OCI-LY1 (cell line): ENCODE measurements around the gene AP3D1.
A peak's percentile ranks its signal among the peaks of the same experiment; 100 is the strongest.

ENCODE experiments used
- H2AFZ ChIP-seq: fragments of 200-600 bp; sonication (generic), shearing (Covaris generic); 2 replicates; pipeline ENCODE4 v1.6.0; 2014; ENCODE audit warnings: antibody characterized with exemption, mild to moderate bottlenecking, low read length
- H3F3A ChIP-seq: fragments of 200-600 bp; sonication (generic), shearing (Covaris generic); 2 replicates; pipeline ENCODE4 v1.6.0; 2014; ENCODE audit warnings: mild to moderate bottlenecking, antibody characterized with exemption, low read length, moderate library complexity; ENCODE audit not compliant: insufficient read depth
- H3K27ac ChIP-seq: fragments of 200-600 bp; sonication (generic); 2 replicates; pipeline ENCODE4 v1.5.1; 2014; ENCODE audit warnings: low read length, mixed run types, mild to moderate bottlenecking, low read depth; ENCODE audit not compliant: poor library complexity, severe bottlenecking
- H3K27me3 ChIP-seq: fragments of 200-600 bp; sonication (generic); 2 replicates; pipeline ENCODE4 v1.6.0; 2014; ENCODE audit warnings: antibody characterized with exemption, mild to moderate bottlenecking, low read length, moderate library complexity; ENCODE audit not compliant: insufficient read depth
- H3K36me3 ChIP-seq: fragments of 200-600 bp; sonication (generic); 2 replicates; pipeline ENCODE4 v1.6.1; 2014; ENCODE audit warnings: mild to moderate bottlenecking, antibody characterized with exemption, low read length, moderate library complexity, mixed read lengths; ENCODE audit not compliant: insufficient read depth
- H3K4me1 ChIP-seq: fragments of 200-600 bp; sonication (generic); 2 replicates; pipeline ENCODE4 v1.5.1; 2014; ENCODE audit warnings: mild to moderate bottlenecking, low read length, moderate library complexity; ENCODE audit not compliant: insufficient read depth, severe bottlenecking
- H3K4me2 ChIP-seq: fragments of 200-600 bp; sonication (generic), shearing (Covaris generic); 2 replicates; pipeline ENCODE4 v1.6.1; 2014; ENCODE audit warnings: low read length
- H3K4me3 ChIP-seq: fragments of 200-600 bp; sonication (generic); 2 replicates; pipeline ENCODE4 v1.5.1; 2014; ENCODE audit warnings: low read length, low read depth, mild to moderate bottlenecking, mixed read lengths; ENCODE audit not compliant: poor library complexity, severe bottlenecking
- H3K79me2 ChIP-seq: fragments of 200-600 bp; shearing (Covaris generic); 2 replicates; pipeline ENCODE4 v1.6.1; 2016; ENCODE audit warnings: mixed run types, low read length, mixed read lengths; ENCODE audit not compliant: insufficient read depth
- H3K9ac ChIP-seq: fragments of 200-600 bp; sonication (generic), shearing (Covaris generic); 2 replicates; pipeline ENCODE4 v1.6.1; 2014; ENCODE audit warnings: mild to moderate bottlenecking, low read length, mixed read lengths
- H3K9me2 ChIP-seq: fragments of 200-600 bp; sonication (generic), shearing (Covaris generic); 2 replicates; pipeline ENCODE4 v1.6.1; 2014; ENCODE audit warnings: low read depth, mild to moderate bottlenecking, low read length, mixed read lengths
- H3K9me3 ChIP-seq: fragments of 200-600 bp; shearing (Covaris generic); 2 replicates; pipeline ENCODE4 v1.6.1; 2014; ENCODE audit warnings: low read length, mixed read lengths
- H4K20me1 ChIP-seq: fragments of 200-600 bp; sonication (generic), shearing (Covaris generic); 2 replicates; pipeline ENCODE4 v1.6.0; 2016; ENCODE audit warnings: mild to moderate bottlenecking, low read length; ENCODE audit not compliant: insufficient read depth
- CTCF ChIP-seq: fragments of 200-600 bp; sonication (generic), shearing (Covaris generic); IDR thresholded peaks from 2 replicates; pipeline ENCODE4 v1.5.1; 2017; ENCODE audit warnings: mild to moderate bottlenecking, antibody characterized with exemption, low read length, moderate library complexity, mixed read lengths
- EZH2 ChIP-seq: fragments of 200-600 bp; sonication (generic), shearing (Covaris generic); IDR thresholded peaks from 2 replicates; pipeline ENCODE4 v1.8.0; 2017; ENCODE audit warnings: borderline replicate concordance, mixed run types, mild to moderate bottlenecking, antibody characterized with exemption, low read length, moderate library complexity, mixed read lengths

Gene AP3D1

GRCh38 chr19:2057484-2058469 is 93.6 kb downstream of the AP3D1 start:
- no peaks in the 10 kb centered on the region for H3K36me3 ChIP-seq
- H3K9me3 ChIP-seq: no peaks in the 10 kb centered on the region
- H4K20me1 ChIP-seq: no peaks in the 10 kb centered on the region
- no peaks in the 10 kb centered on the region for H3K79me2 ChIP-seq
- H3K9me2 ChIP-seq: no peaks in the 10 kb centered on the region
- H3K4me2 ChIP-seq: no peak overlapping the region
- no peaks in the 10 kb centered on the region for H3F3A ChIP-seq
- H3K27ac ChIP-seq: peak overlapping the region; percentile 81
- H3K9ac ChIP-seq: no peak overlapping the region
- no peaks in the 10 kb centered on the region for H3K27me3 ChIP-seq
- H3K4me1 ChIP-seq: peaks cover 50% of the 10 kb centered on the region
- TF ChIP-seq EZH2: no peak
- no peak for TF ChIP-seq CTCF
- no peak overlapping the region for H3K4me3 ChIP-seq
- no peak overlapping the region for H2AFZ ChIP-seq

DNA sequence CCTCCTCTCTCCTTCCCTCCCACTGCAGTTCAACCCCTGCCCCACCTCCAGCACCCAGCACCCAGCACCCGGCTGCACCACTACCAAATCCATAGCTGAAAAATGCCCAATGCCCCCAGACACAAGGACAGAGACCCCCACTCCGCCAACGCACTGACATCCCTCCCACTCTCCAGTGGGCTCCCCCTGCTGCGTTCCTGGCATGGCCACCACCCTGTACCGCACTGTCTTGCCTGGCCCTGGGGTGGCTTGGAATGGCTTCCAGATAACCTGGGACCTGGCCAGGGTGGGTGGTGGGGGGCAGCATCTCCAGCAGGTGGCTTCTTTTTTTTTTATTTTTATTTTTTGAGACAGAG is 94.6 kb downstream of the AP3D1 start:
- no peak overlapping the region; the same call in 1 of the 2 replicates for H3K4me2 ChIP-seq
- peaks cover 52% of the 10 kb centered on the region for H3K4me1 ChIP-seq
- H3K9me3 ChIP-seq: no peaks in the 10 kb centered on the region

More for the DNA sequence above, 94.6 kb downstream of the AP3D1 start:
- H3F3A ChIP-seq: no peaks in the 10 kb centered on the region
- H3K27me3 ChIP-seq: no peaks in the 10 kb centered on the region
- peak overlapping the region; percentile 81 for H3K27ac ChIP-seq
- TF ChIP-seq EZH2 (no peak), CTCF (no peak)
- no peak overlapping the region for H3K9ac ChIP-seq
- no peaks in the 10 kb centered on the region for H3K79me2 ChIP-seq
- no peak overlapping the region for H2AFZ ChIP-seq
- H3K4me3 ChIP-seq: no peak overlapping the region
- no peaks in the 10 kb centered on the region for H3K36me3 ChIP-seq
- no peaks in the 10 kb centered on the region for H3K9me2 ChIP-seq
- no peaks in the 10 kb centered on the region for H4K20me1 ChIP-seq
